Amniotic epithelial cell (primary cell): ENCODE measurements around the gene ANP32A.

Experiments used
- DNase-seq: peaks from one replicate; pipeline ENCODE4 v3.0.0-alpha.2; 2010; ENCODE audit warnings: low read depth

The ANP32A gene

GRCh38 chr15:68797599-68798345 is 22.9 kb downstream of the ANP32A start:
- DNase-seq, result no peak

GRCh38 chr15:68797191-68797590 is 23.5 kb downstream of the ANP32A start:
- peak; percentile 60 for DNase-seq

- no peak for DNase-seq
Measured at GRCh38 chr15:68796576-68796975, 24.1 kb downstream of the ANP32A start.

- DNase-seq, result peak; percentile 57
Measured at GRCh38 chr15:68795298-68795848, 25.3 kb downstream of the ANP32A start.

GRCh38 chr15:68794863-68795262 is 25.8 kb downstream of the ANP32A start:
- no peak for DNase-seq

GRCh38 chr15:68794307-68794706 is 26.4 kb downstream of the ANP32A start:
- no peak for DNase-seq

- DNase-seq, result no peak
Measured at GRCh38 chr15:68793776-68794175, 26.9 kb downstream of the ANP32A start.

GRCh38 chr15:68792901-68793766 is 27.6 kb downstream of the ANP32A start:
- no peak for DNase-seq

GRCh38 chr15:68791431-68792283 is 29.0 kb downstream of the ANP32A start:
- DNase-seq, result no peak

GRCh38 chr15:68790910-68791309 is 29.8 kb downstream of the ANP32A start:
- DNase-seq, result no peak

- no peak for DNase-seq
Measured at GRCh38 chr15:68790242-68790575, 30.5 kb downstream of the ANP32A start.

- peak; percentile 86 for DNase-seq
Measured at GRCh38 chr15:68789534-68790241, 31.0 kb downstream of the ANP32A start.

GRCh38 chr15:68789091-68789490 is 31.6 kb downstream of the ANP32A start:
- DNase-seq, result no peak

GRCh38 chr15:68788264-68788624 is 32.5 kb downstream of the ANP32A start:
- no peak for DNase-seq

GRCh38 chr15:68787609-68788263 is 33.0 kb downstream of the ANP32A start:
- DNase-seq, result no peak

GRCh38 chr15:68786753-68787152 is 33.9 kb downstream of the ANP32A start:
- DNase-seq, result no peak

GRCh38 chr15:68785541-68785940 is 35.2 kb downstream of the ANP32A start:
- no peak for DNase-seq

- DNase-seq, result no peak
Measured at GRCh38 chr15:68784206-68784605, 36.5 kb downstream of the ANP32A start.

- no peak for DNase-seq
Measured at GRCh38 chr15:68783226-68784058, 37.3 kb downstream of the ANP32A start.

GRCh38 chr15:68782589-68783161 is 38.0 kb downstream of the ANP32A start:
- DNase-seq, result no peak
